Measurements from ENCODE around the gene KMO. TPM values are rescaled to one million over a fixed set of nuclear protein-coding genes. Genes with fewer than 3 reads are reported as not detected.

KMO gene
- total RNA-seq, 4 donors from 2014 or later: 0.45 TPM; not detected in 3

GRCh38 chr1:241615043-241615974, 83.1 kb downstream of the KMO start:
- no peaks in the 10 kb centered on the region for H3K27me3 ChIP-seq
- no peaks in the 10 kb centered on the region for H3K36me3 ChIP-seq
- no peak overlapping the region for H3K27ac ChIP-seq
- no peak overlapping the region for H3K4me3 ChIP-seq
- H3K9me3 ChIP-seq: no peaks in the 10 kb centered on the region
- TF ChIP-seq EP300 (IDR thresholded peaks at IDR 0.05): no peak
- DNase-seq (ENCODE audit: low spot score in 2 of 2): no peak
- H3K4me1 ChIP-seq: peaks cover 6% of the 10 kb centered on the region
- 95% methylated on average over 8 of the region's 8 CpGs for WGBS

GRCh38 chr1:241617426-241617825, 85.2 kb downstream of the KMO start:
- Histone ChIP-seq H3K4me3 (no peak overlapping the region), H3K27me3 (no peaks in the 10 kb centered on the region), H3K27ac (no peak overlapping the region), H3K4me1 (peaks cover 1% of the 10 kb centered on the region), H3K9me3 (no peaks in the 10 kb centered on the region), H3K36me3 (no peaks in the 10 kb centered on the region)
- DNase-seq (ENCODE audit: low spot score in 2 of 2): no peak
- TF ChIP-seq POLR2A (IDR thresholded peaks at IDR 0.05) (no peak), POLR2AphosphoS5 (IDR thresholded peaks at IDR 0.05) (no peak), EP300 (IDR thresholded peaks at IDR 0.05) (no peak), CTCF (IDR thresholded peaks at IDR 0.05) (no peak)
- 95% methylated on average over 7 of the region's 7 CpGs for WGBS

GRCh38 chr1:241622669-241623068, 90.5 kb downstream of the KMO start:
- Histone ChIP-seq H3K36me3 (no peaks in the 10 kb centered on the region), H3K9me3 (no peaks in the 10 kb centered on the region), H3K4me3 (no peak overlapping the region), H3K27ac (no peak overlapping the region), H3K27me3 (no peaks in the 10 kb centered on the region), H3K4me1 (peaks cover 11% of the 10 kb centered on the region)
- WGBS: 47% methylated on average over 5 of the region's 5 CpGs
- no peak for TF ChIP-seq POLR2A (IDR thresholded peaks at IDR 0.05)
- TF ChIP-seq POLR2AphosphoS5 (IDR thresholded peaks at IDR 0.05): no peak
- no peak for TF ChIP-seq EP300 (IDR thresholded peaks at IDR 0.05)
- no peak for TF ChIP-seq CTCF (IDR thresholded peaks at IDR 0.05)
- no peak for DNase-seq (ENCODE audit: low spot score in 2 of 2)

GRCh38 chr1:241624935-241625334, 92.8 kb downstream of the KMO start:
- H3K36me3 ChIP-seq: no peaks in the 10 kb centered on the region
- no peaks in the 10 kb centered on the region for H3K9me3 ChIP-seq
- no peak overlapping the region for H3K4me3 ChIP-seq
- DNase-seq (ENCODE audit: low spot score in 2 of 2): no peak
- 59% methylated on average over 2 of the region's 2 CpGs for WGBS
- peaks cover 16% of the 10 kb centered on the region for H3K4me1 ChIP-seq
- TF ChIP-seq EP300 (IDR thresholded peaks at IDR 0.05) (no peak), POLR2A (IDR thresholded peaks at IDR 0.05) (no peak), CTCF (IDR thresholded peaks at IDR 0.05) (no peak), POLR2AphosphoS5 (IDR thresholded peaks at IDR 0.05) (no peak)
- H3K27ac ChIP-seq: no peak overlapping the region
- H3K27me3 ChIP-seq: no peaks in the 10 kb centered on the region

- no peak for DNase-seq (ENCODE audit: low spot score in 2 of 2)
- H3K9me3 ChIP-seq: no peaks in the 10 kb centered on the region
- WGBS: 50% methylated on average over 9 of the region's 9 CpGs
- H3K36me3 ChIP-seq: no peaks in the 10 kb centered on the region
- no peak for TF ChIP-seq EP300 (IDR thresholded peaks at IDR 0.05)
- TF ChIP-seq CTCF (IDR thresholded peaks at IDR 0.05): peak in 1 of 2 donors; percentile 25
- no peak overlapping the region for H3K27ac ChIP-seq
- H3K27me3 ChIP-seq: no peaks in the 10 kb centered on the region
- H3K4me1 ChIP-seq: peaks cover 14% of the 10 kb centered on the region
- no peak overlapping the region for H3K4me3 ChIP-seq
These were observed 95.5 kb downstream of the KMO start for GRCh38 chr1:241627453-241628259.
